Ascending aorta (tissue), 2 donors: ENCODE results near the gene KRTAP9-3. TPM values are rescaled to one million over a fixed set of nuclear protein-coding genes. Genes with fewer than 3 reads are reported as not detected.

Source experiments
- DNase-seq, 2 donors: peaks; one replicate each; pipeline ENCODE4 v3.0.0-alpha.2; 2019; ENCODE audit warnings: low spot score in 2 of 2
- H3K27ac ChIP-seq, 2 donors: fragments of 200-600 bp; sonication (generic); one replicate each; pipeline ENCODE4 v1.5.1; 2016 to 2017; ENCODE audit warnings: mild to moderate bottlenecking in 1 of 2
- H3K27me3 ChIP-seq: fragments of 200-600 bp; sonication (generic); one replicate; pipeline ENCODE4 v1.5.1; 2017
- H3K36me3 ChIP-seq, 2 donors: fragments of 200-600 bp; sonication (generic); one replicate each; pipeline ENCODE4 v1.5.1; 2016
- H3K4me1 ChIP-seq, 2 donors: fragments of 200-600 bp; sonication (generic); one replicate each; pipeline ENCODE4 v1.5.1; 2016 to 2017; ENCODE audit warnings: mild to moderate bottlenecking in 1 of 2
- H3K4me3 ChIP-seq, 2 donors: fragments of 200-600 bp; sonication (generic); one replicate each; pipeline ENCODE4 v1.5.1; 2016 to 2017; ENCODE audit warnings: mild to moderate bottlenecking in 1 of 2
- H3K9me3 ChIP-seq, 2 donors: fragments of 200-600 bp; sonication (generic); one replicate each; pipeline ENCODE4 v1.5.1; 2016
- intact Hi-C: fragments of 100-400 bp; cut with DNase I; formaldehyde crosslinking; loops from one replicate; pipeline ENCODE4 v1.15.1; 2023
- total RNA-seq: library from RNA; depleted of rRNA; stranded (reverse); fragments of >200 nt; gene quantifications from one replicate; pipeline ENCODE4 v1.1.0, GENCODE V29; 2016
- TF ChIP-seq, protein P1 (sequence below), 3 experiments: fragments of 200-600 bp in 2 of 3; fragments of 450-650 bp in 1 of 3; sonication (generic) in 2 of 3; IDR thresholded peaks; one replicate each; pipeline ENCODE4 v1.5.1; 2016 to 2019; ENCODE audit warnings: antibody characterized with exemption in 3 of 3, mild to moderate bottlenecking in 1 of 3, moderate library complexity in 1 of 3

Gene KRTAP9-3
- total RNA-seq, 1 donor from 2014 or later: not detected

DNA sequence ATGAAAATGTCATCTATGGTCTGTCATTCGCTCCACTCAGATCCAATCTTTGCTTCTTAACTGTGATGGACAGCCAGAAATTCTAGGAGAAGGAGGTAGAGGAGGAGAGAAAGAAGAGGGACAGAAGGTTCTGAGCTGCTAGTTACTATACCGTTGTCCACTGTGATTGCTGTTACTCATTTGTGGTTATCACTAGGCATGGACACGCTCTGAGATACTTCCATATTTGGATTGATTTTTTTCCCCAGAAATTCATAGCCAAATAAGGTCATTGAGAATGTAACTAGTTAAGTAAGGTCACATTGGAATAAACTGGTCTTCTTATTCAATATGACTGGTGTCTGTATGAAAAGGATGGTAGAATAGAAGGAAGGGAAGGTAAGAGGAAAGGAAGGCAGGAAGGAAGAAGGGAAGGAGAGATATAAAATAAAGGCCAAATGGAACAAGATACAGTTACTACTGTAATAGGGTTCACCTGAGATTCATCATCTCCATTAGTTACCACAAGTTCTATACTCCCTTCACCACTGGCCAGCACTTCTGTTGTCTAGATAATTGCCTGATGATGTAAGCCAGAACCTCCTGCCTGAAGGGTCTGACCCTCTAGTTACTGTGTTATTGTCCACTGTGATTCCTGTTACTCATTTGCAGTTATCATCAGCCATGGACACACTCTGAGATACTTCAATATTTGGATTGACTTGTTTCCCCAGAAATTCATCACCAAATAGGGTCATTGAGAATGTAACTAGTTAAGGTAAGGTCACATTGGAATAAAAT, 46.1 kb downstream of the KRTAP9-3 start:
- Histone ChIP-seq H3K9me3 (no peaks in the 10 kb centered on the region), H3K4me1 (no peaks in the 10 kb centered on the region), H3K36me3 (no peaks in the 10 kb centered on the region), H3K4me3 (no peak overlapping the region), H3K27ac (no peak overlapping the region), H3K27me3 (no peaks in the 10 kb centered on the region)
- TF ChIP-seq, protein P1, sequence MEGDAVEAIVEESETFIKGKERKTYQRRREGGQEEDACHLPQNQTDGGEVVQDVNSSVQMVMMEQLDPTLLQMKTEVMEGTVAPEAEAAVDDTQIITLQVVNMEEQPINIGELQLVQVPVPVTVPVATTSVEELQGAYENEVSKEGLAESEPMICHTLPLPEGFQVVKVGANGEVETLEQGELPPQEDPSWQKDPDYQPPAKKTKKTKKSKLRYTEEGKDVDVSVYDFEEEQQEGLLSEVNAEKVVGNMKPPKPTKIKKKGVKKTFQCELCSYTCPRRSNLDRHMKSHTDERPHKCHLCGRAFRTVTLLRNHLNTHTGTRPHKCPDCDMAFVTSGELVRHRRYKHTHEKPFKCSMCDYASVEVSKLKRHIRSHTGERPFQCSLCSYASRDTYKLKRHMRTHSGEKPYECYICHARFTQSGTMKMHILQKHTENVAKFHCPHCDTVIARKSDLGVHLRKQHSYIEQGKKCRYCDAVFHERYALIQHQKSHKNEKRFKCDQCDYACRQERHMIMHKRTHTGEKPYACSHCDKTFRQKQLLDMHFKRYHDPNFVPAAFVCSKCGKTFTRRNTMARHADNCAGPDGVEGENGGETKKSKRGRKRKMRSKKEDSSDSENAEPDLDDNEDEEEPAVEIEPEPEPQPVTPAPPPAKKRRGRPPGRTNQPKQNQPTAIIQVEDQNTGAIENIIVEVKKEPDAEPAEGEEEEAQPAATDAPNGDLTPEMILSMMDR (IDR thresholded peaks at IDR 0.05): no peak
- intact Hi-C loops: no loop called here
- no peak for DNase-seq

Other genes with a start within 250 kb of the KRTAP9-3 start
- gene KRT40, start 248.1 kb upstream of the KRTAP9-3 start, total RNA-seq: not detected
- gene KRTAP3-3, start 238.3 kb upstream of the KRTAP9-3 start, total RNA-seq: not detected
- not detected for gene KRTAP3-2, start 232.5 kb upstream of the KRTAP9-3 start, total RNA-seq
- not detected for gene KRTAP3-1, start 223.3 kb upstream of the KRTAP9-3 start, total RNA-seq
- not detected for gene KRTAP1-5, start 205.2 kb upstream of the KRTAP9-3 start, total RNA-seq
- not detected for gene KRTAP1-4, start 202.3 kb upstream of the KRTAP9-3 start, total RNA-seq
- not detected for gene KRTAP1-3, start 197.6 kb upstream of the KRTAP9-3 start, total RNA-seq
- not detected for gene KRTAP1-1, start 191.0 kb upstream of the KRTAP9-3 start, total RNA-seq
- gene KRTAP2-1, start 185.1 kb upstream of the KRTAP9-3 start, total RNA-seq: not detected
- not detected for gene KRTAP2-2, start 177.2 kb upstream of the KRTAP9-3 start, total RNA-seq
- not detected for gene KRTAP2-3, start 172.3 kb upstream of the KRTAP9-3 start, total RNA-seq
- not detected for gene KRTAP2-4, start 166.6 kb upstream of the KRTAP9-3 start, total RNA-seq
- not detected for gene KRTAP4-7, start 148.3 kb upstream of the KRTAP9-3 start, total RNA-seq
- not detected for gene KRTAP4-8, start 134.3 kb upstream of the KRTAP9-3 start, total RNA-seq
- gene KRTAP4-16, start 130.2 kb upstream of the KRTAP9-3 start, total RNA-seq: not detected
- gene KRTAP4-9, start 127.1 kb upstream of the KRTAP9-3 start, total RNA-seq: not detected
- not detected for gene KRTAP4-11, start 114.1 kb upstream of the KRTAP9-3 start, total RNA-seq
- not detected for gene KRTAP4-12, start 108.3 kb upstream of the KRTAP9-3 start, total RNA-seq
- not detected for gene KRTAP4-6, start 91.9 kb upstream of the KRTAP9-3 start, total RNA-seq
- not detected for gene KRTAP4-5, start 82.6 kb upstream of the KRTAP9-3 start, total RNA-seq
- not detected for gene KRTAP4-4, start 71.7 kb upstream of the KRTAP9-3 start, total RNA-seq
- not detected for gene KRTAP4-3, start 64.2 kb upstream of the KRTAP9-3 start, total RNA-seq
- gene KRTAP4-2, start 54.2 kb upstream of the KRTAP9-3 start, total RNA-seq: not detected
- gene KRTAP4-1, start 47.5 kb upstream of the KRTAP9-3 start, total RNA-seq: not detected
- gene KRTAP9-1, start 42.6 kb upstream of the KRTAP9-3 start, total RNA-seq: not detected
- gene KRTAP9-2, start 5.8 kb upstream of the KRTAP9-3 start, total RNA-seq: not detected
- gene KRTAP9-8, start 5.5 kb downstream of the KRTAP9-3 start, total RNA-seq: not detected
- gene KRTAP9-4, start 17.2 kb downstream of the KRTAP9-3 start, total RNA-seq: not detected
- gene KRTAP9-9, start 22.9 kb downstream of the KRTAP9-3 start, total RNA-seq: not detected
- not detected for gene KRTAP9-6, start 32.9 kb downstream of the KRTAP9-3 start, total RNA-seq
- not detected for gene KRTAP9-7, start 43.2 kb downstream of the KRTAP9-3 start, total RNA-seq
- not detected for gene KRTAP29-1, start 70.4 kb downstream of the KRTAP9-3 start, total RNA-seq
- not detected for gene KRTAP16-1, start 76.9 kb downstream of the KRTAP9-3 start, total RNA-seq
- not detected for gene KRTAP17-1, start 83.3 kb downstream of the KRTAP9-3 start, total RNA-seq
- gene KRT33A, start 118.4 kb downstream of the KRTAP9-3 start, total RNA-seq: not detected
- not detected for gene KRT33B, start 137.4 kb downstream of the KRTAP9-3 start, total RNA-seq
- not detected for gene KRT34, start 149.9 kb downstream of the KRTAP9-3 start, total RNA-seq
- gene KRT31, start 165.2 kb downstream of the KRTAP9-3 start, total RNA-seq: not detected
- not detected for gene KRT37, start 192.1 kb downstream of the KRTAP9-3 start, total RNA-seq
- gene KRT38, start 208.5 kb downstream of the KRTAP9-3 start, total RNA-seq: not detected
- gene KRT32, start 234.9 kb downstream of the KRTAP9-3 start, total RNA-seq: not detected
- not detected for gene KRT35, start 248.7 kb downstream of the KRTAP9-3 start, total RNA-seq